DMS 273 (cell line): ENCODE results near the gene SMCR8.
"Not testable (repeated sequence)": the region's sequence is repeated elsewhere in the genome, so short reads cannot be mapped to it uniquely, and the experiment has no call there.

Source experiments
- DNase-seq: peaks from one replicate; lab custom pipeline; 2025; ENCODE audit not compliant: unreplicated experiment; lab: John Stamatoyannopoulos, UW

Gene SMCR8

DNA sequence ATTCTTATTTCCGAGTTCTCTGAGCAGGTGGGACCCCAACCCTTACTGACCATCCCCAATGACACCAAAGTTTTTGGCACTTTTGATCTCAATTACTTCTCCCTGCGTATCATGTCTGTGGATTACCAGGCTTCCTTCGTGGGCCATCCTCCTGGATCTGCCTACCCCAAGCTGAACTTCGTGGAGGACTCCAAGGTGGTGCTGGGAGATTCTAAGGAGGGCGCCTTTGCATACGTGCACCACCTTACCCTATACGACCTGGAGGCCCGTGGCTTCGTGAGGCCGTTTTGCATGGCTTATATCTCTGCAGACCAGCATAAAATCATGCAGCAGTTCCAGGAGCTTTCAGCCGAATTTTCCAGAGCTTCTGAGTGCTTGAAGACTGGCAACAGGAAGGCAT, 868 bp downstream of the SMCR8 start:
- DNase-seq: no peak

GRCh38 chr17:18318117-18318516, 3.0 kb downstream of the SMCR8 start:
- DNase-seq: no peak

GRCh38 chr17:18318771-18319450, 3.8 kb downstream of the SMCR8 start:
- DNase-seq: no peak

GRCh38 chr17:18319604-18320256, 4.6 kb downstream of the SMCR8 start:
- DNase-seq: peak; percentile 55

- DNase-seq: no peak
Measured at GRCh38 chr17:18320301-18320700, 5.2 kb downstream of the SMCR8 start.

- no peak for DNase-seq
Measured at GRCh38 chr17:18321309-18321708, 6.2 kb downstream of the SMCR8 start.

DNA sequence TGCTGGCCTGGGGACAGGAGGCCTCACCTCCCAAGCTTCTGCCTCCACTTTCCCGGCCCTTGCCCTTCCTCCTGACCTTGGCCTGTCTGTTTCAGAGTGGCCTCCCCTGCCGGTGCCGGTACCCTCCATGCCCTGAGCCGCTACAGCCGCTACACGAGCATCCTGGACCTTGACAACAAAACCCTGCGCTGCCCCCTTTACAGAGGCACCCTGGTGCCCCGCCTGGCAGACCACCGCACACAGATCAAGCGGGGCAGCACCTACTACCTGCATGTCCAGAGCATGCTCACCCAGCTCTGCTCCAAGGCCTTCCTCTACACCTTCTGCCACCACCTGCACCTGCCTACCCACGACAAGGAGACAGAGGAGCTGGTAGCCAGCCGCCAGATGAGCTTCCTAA, 7.4 kb downstream of the SMCR8 start:
- DNase-seq: no peak

DNA sequence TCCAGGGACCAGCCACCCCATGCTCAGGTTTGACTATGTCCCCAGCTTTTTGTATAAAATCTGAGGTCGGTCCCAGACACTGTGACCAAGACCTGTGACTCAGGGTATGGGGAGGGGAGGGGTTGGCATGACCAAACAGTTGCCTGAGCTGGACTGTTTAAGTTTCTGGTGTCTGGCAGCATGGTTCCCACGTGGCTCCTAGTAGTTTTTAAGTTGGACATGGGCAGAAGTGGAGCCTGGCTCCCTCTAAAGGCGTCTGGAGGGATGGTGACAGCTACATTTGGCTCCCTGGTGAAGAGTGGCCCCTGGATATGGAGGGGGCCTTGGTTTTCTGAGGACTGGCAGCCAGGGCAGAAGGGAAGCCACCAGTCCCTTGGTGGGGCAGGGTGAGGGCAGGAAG, 7.9 kb downstream of the SMCR8 start:
- DNase-seq: peak; percentile 16

DNA sequence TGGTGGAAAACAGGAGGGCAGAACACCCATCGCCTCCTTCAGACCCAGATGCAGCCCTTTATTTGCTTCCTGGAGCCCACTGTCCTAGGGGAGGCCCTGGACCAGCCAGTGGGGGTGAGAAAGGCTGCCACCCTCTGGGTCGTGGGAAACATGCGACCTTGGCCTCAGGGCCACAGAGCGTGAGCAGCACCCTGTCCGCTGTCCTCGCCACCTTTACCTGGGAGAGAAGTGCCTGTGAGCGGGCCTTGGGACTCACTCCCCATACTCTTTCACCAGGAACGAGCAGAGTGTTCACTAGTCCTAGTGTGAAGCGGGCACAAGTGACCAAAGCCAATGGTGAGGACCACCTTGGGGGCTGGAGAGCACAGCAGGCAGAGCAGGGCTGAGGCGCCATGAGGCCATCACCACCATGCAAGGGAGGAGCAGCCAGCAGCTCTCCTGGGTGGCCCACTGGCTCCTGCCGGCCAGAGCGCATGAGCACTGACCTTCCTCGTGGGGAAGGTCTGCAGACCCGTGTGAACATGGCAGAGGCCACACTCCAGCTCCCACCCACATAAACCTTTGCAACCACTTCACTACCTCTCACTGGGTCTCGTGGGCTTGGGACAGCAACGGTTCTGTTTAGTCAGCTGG, 8.5 kb downstream of the SMCR8 start:
- no peak for DNase-seq

DNA sequence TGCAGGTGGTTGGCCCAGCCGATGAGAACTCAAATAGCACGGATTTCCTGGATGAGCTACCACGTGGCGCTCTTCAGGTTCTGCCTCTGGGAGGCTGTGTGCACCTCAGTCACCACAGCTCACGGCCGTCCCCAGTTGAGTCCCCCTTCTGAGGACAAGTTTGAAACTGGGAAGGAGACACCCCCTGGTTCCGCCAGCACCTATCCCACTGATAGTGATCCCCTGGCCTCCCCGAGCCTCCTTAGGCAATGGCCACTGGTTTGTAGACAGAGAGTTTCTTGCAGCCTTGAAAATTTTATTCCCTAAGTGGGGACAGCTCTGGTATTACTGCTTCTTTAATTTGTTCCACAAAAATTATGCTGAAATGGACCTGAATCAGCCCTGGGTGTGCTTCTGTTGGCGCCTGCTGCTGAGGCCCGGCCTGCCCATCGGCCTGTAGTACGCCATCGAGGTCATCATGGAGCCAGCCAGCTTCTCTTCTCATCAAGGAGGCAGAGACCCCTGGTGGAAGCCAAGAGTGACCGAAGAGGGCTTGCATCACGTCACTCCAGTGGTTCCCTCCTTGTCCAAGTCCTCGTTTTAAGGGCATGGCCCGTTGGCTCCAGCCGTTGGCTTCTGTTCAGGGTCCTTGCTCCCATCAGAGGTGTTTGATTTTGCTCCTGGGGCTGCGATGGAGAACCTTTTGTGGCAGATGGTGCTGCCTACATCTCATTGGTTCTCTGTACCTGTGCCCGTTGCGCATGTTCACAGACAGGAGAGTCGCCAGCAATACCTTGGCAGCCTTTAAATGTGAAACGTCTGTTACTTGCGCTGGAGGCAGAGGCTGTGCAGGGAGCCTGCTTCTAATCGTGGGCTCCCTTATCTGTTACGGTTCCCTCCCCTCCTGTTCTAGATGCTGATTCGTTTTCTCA, 9.3 kb downstream of the SMCR8 start:
- DNase-seq: no peak

- no peak for DNase-seq
Measured at GRCh38 chr17:18326039-18326438, 10.9 kb downstream of the SMCR8 start.

GRCh38 chr17:18326572-18326971, 11.5 kb downstream of the SMCR8 start:
- DNase-seq: no peak

- no peak for DNase-seq
Measured at GRCh38 chr17:18327093-18327492, 12.0 kb downstream of the SMCR8 start.

DNA sequence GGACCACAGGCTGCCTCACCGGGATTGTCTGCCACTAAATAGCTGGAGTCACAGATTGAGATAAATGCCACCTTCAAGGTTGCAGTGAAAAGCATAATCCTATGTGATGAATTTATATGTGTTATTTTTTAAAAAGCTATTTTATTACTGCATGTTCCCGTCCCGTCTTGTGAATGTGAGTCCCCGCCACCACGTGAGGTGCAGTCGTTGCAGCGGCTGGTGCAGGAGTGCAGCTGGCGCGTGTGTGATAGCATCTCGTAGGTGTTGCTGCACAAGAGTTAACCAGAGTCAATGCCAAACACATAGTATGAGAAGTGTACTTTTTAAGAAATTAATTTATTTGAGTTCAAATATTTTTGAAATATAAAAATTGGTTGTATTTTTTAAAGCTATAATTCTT, 12.5 kb downstream of the SMCR8 start:
- no peak for DNase-seq

DNA sequence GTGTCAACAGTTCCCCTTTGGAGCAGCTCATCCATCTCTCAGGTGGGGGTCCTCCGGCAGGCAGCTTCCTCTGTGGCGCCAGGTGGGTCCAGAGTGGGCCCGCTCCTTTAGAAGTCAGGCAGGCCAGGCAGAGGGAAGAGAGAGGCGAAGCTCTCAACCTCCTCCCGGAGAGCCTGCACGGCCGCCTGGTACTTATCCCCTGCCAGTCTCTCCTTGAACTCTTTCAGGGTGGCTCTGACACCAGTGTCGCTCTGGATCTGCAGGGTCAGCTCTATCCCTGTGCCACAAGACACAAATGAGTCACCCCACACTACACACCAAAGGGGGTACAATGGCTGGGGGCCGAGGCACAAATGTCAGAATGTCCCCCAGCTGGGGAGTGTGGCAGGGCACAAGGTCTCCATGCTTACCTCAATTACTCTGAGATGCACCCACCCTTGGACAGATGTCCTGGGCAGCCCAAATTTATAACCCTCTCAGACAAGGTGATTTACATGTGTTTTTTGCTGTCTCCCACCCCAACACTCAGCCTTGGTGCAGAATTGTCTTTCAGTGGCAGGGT, 13.6 kb downstream of the SMCR8 start:
- no peak for DNase-seq

DNA sequence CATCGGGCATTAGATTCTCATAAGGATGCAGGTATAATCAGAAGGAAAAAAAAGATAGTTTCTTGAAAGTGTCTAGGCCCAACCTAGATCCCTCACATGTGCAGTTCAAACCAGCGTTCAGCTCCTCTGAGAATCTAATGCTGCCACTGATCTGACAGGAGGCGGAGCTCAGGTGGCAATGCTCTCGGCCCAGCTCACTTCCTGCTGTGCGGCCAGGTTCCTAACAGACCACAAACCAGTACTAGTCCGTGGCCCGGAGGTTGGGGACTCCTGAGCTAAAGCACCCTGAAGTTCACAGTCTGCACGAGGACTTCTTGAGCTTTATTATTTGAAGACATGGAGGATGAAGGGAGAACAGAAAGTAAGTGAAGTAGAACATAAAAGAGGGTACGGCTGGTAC, 16.8 kb downstream of the SMCR8 start:
- no peak for DNase-seq

GRCh38 chr17:18332909-18333489, 17.9 kb downstream of the SMCR8 start:
- DNase-seq: no peak

- not testable (repeated sequence) for DNase-seq
Measured at GRCh38 chr17:18338158-18338557, 23.1 kb downstream of the SMCR8 start.

DNA sequence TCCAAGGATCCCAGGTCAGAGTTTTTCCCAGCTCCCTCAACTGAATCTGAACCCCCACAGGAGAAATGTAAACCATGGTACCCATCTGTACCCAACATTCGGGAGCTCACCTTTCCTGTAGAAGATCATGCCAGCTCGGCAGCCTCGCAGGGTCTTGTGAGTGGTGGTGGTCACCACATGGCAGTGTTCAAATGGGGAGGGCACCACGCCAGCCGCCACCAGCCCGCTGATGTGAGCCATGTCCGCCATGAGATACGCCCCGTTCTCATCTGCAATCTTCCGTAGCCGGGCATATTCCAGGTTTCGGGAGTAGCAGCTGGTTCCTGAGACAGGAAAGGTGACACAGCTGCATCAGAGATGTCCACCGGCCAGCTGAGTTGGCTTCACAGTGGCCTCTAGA, 24.8 kb downstream of the SMCR8 start:
- no peak for DNase-seq

GRCh38 chr17:18344021-18344420, 28.9 kb downstream of the SMCR8 start:
- DNase-seq: no peak

DNA sequence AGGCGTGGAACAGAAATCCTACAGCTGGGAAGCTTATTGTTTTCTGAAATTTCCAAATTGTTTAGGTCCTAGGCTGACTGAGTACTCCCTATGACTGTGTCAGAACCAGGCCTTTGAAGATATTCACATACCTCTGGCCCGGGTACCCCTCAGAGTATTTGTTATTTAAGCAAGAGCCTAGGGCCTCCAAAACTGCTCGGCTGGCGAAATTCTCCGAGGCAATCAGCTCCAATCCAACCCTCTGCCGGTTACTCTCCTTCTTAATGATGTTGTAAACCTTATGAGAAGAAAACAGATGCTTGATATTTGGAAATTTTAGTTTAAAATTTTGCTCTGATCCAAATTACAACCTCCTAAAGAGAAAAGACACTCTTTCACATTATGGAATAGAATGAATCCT, 38.4 kb downstream of the SMCR8 start:
- DNase-seq: no peak
